OCI-LY7 (cell line): ENCODE data around the gene TP53BP1. TPM values are rescaled to one million over a fixed set of nuclear protein-coding genes. Genes with fewer than 3 reads are reported as not detected.
A peak's percentile ranks its signal among the peaks of the same experiment; 100 is the strongest.

Experiments used
- BruUV-seq: library from RNA; stranded (reverse); fragments of 400-500 nt; replicated peaks from 2 replicates; lab custom pipeline; 2021; lab: Mats Ljungman, UMichigan
- CTCF ChIA-PET: fragments of 300-600 bp; sonication (Branson Sonifier 250); formaldehyde crosslinking; loops from one replicate; lab custom pipeline; 2022; ENCODE audit warnings: antibody characterized with exemption; ENCODE audit not compliant: unreplicated experiment; lab: Charles Lee
- POLR2A ChIA-PET: fragments of 300-600 bp; sonication (Branson Sonifier 250); formaldehyde crosslinking; loops from one replicate; lab custom pipeline; 2022; ENCODE audit warnings: antibody characterized with exemption; lab: Charles Lee
- DNase-seq: peaks from one replicate; pipeline ENCODE4 v3.0.0-alpha.2; 2015; ENCODE audit warnings: low spot score
- H2AFZ ChIP-seq: fragments of 200-600 bp; sonication (generic), shearing (Covaris generic); 2 replicates; pipeline ENCODE4 v1.6.1; 2014; ENCODE audit warnings: mild to moderate bottlenecking, antibody characterized with exemption, low read length, moderate library complexity
- H3K27ac ChIP-seq: fragments of 200-600 bp; sonication (generic); 2 replicates; pipeline ENCODE4 v1.5.1; 2014; ENCODE audit warnings: mixed run types, low read depth, mild to moderate bottlenecking, moderate library complexity, low read length, inconsistent platforms; ENCODE audit not compliant: poor library complexity, severe bottlenecking
- H3K36me3 ChIP-seq: fragments of 200-600 bp; sonication (generic); 2 replicates; pipeline ENCODE4 v1.6.1; 2014; ENCODE audit warnings: mild to moderate bottlenecking, antibody characterized with exemption, low read length, moderate library complexity, mixed read lengths; ENCODE audit not compliant: insufficient read depth
- H3K4me1 ChIP-seq: fragments of 200-600 bp; sonication (generic); 2 replicates; pipeline ENCODE4 v1.5.1; 2014; ENCODE audit warnings: mild to moderate bottlenecking, low read length; ENCODE audit not compliant: insufficient read depth, poor library complexity, severe bottlenecking
- H3K4me2 ChIP-seq: fragments of 200-600 bp; sonication (generic); 2 replicates; pipeline ENCODE4 v1.6.1; 2014; ENCODE audit warnings: mild to moderate bottlenecking, low read length
- H3K4me3 ChIP-seq: fragments of 200-600 bp; sonication (generic); 2 replicates; pipeline ENCODE4 v1.5.1; 2014; ENCODE audit warnings: mild to moderate bottlenecking, low read depth, low read length; ENCODE audit not compliant: poor library complexity, severe bottlenecking
- H3K79me2 ChIP-seq: fragments of 200-600 bp; sonication (generic); 2 replicates; pipeline ENCODE4 v1.6.1; 2016; ENCODE audit warnings: low read depth, mild to moderate bottlenecking, low read length, moderate library complexity, mixed read lengths; ENCODE audit not compliant: insufficient read depth
- H3K9me2 ChIP-seq: fragments of 200-600 bp; sonication (generic); 2 replicates; pipeline ENCODE4 v1.6.1; 2016; ENCODE audit warnings: mild to moderate bottlenecking, low read length, mixed read lengths; ENCODE audit not compliant: insufficient read depth
- H3K9me3 ChIP-seq: fragments of 200-600 bp; sonication (generic); 2 replicates; pipeline ENCODE4 v1.6.1; 2014; ENCODE audit warnings: mild to moderate bottlenecking, mixed run types, low read length, mixed read lengths
- H4K20me1 ChIP-seq: fragments of 200-600 bp; sonication (generic); 2 replicates; pipeline ENCODE4 v1.6.1; 2014; ENCODE audit warnings: mild to moderate bottlenecking, antibody characterized with exemption, low read length, moderate library complexity, mixed read lengths; ENCODE audit not compliant: insufficient read depth
- CTCF ChIP-seq: fragments of 200-600 bp; sonication (generic); conservative IDR thresholded peaks from 2 replicates; pipeline ENCODE4 v1.5.1; 2014; ENCODE audit warnings: mild to moderate bottlenecking, antibody characterized with exemption, low read length, moderate library complexity, mixed read lengths
- EZH2phosphoT487 ChIP-seq: fragments of 200-600 bp; sonication (generic); IDR thresholded peaks from 2 replicates; pipeline ENCODE4 v1.6.1; 2018; ENCODE audit warnings: low read depth, borderline replicate concordance, mild to moderate bottlenecking, mixed run types, antibody characterized with exemption, low read length, moderate library complexity, mixed read lengths
- intact Hi-C: fragments of 100-400 bp; cut with micrococcal nuclease; formaldehyde crosslinking; loops from one replicate; pipeline ENCODE4 v1.10.0; 2022; ENCODE audit not compliant: unreplicated experiment
- total RNA-seq, 2 experiments: library from RNA; depleted of rRNA in 1 of 2; stranded (reverse); fragments of >200 nt in 1 of 2; shearing (Covaris generic) in 1 of 2; gene quantifications; 2 replicates each; pipeline ENCODE4 v1.2.3, GENCODE V29; 2014 to 2022

The TP53BP1 gene
- total RNA-seq, 2 experiments from 2014 or later = 51.8 to 69.3 TPM

- intact Hi-C loops = no loop called here
- Histone ChIP-seq H3K4me2 (no peak overlapping the region), H4K20me1 (no peaks in the 10 kb centered on the region), H3K27ac (no peak overlapping the region), H3K79me2 (no peaks in the 10 kb centered on the region), H2AFZ (no peak overlapping the region), H3K4me1 (no peaks in the 10 kb centered on the region), H3K9me2 (no peaks in the 10 kb centered on the region), H3K36me3 (peaks cover 67% of the 10 kb centered on the region), H3K9me3 (no peaks in the 10 kb centered on the region), H3K4me3 (no peak overlapping the region)
- BruUV-seq = no TSS peak
- no peak for TF ChIP-seq EZH2phosphoT487
- peak; percentile 87 for TF ChIP-seq CTCF
- POLR2A ChIA-PET = no interaction called here
- peak; percentile 45 for DNase-seq
- CTCF ChIA-PET = no interaction called here
These were observed 9.4 kb downstream of the TP53BP1 start for GRCh38 chr15:43483297-43484128.

- H3K4me2 ChIP-seq = no peak overlapping the region
- no peak overlapping the region for H2AFZ ChIP-seq
- H3K79me2 ChIP-seq = no peaks in the 10 kb centered on the region
- H3K4me1 ChIP-seq = no peaks in the 10 kb centered on the region
- intact Hi-C loops = no loop called here
- H3K4me3 ChIP-seq = no peak overlapping the region
- CTCF ChIA-PET = no interaction called here
- no peak for DNase-seq
- TF ChIP-seq EZH2phosphoT487 (no peak), CTCF (no peak)
- H3K9me3 ChIP-seq = no peaks in the 10 kb centered on the region
- no peaks in the 10 kb centered on the region; the same call in 1 of the 2 replicates for H3K9me2 ChIP-seq
- POLR2A ChIA-PET = no interaction called here
- no peaks in the 10 kb centered on the region for H4K20me1 ChIP-seq
- BruUV-seq = no TSS peak
- H3K27ac ChIP-seq = no peak overlapping the region
- H3K36me3 ChIP-seq = peaks cover 89% of the 10 kb centered on the region
These were observed 19.1 kb downstream of the TP53BP1 start for GRCh38 chr15:43473885-43474284.

GRCh38 chr15:43471975-43472374, 21.0 kb downstream of the TP53BP1 start:
- no peaks in the 10 kb centered on the region; the same call in 1 of the 2 replicates for H3K9me2 ChIP-seq
- no peak overlapping the region for H3K27ac ChIP-seq
- BruUV-seq = no TSS peak
- TF ChIP-seq EZH2phosphoT487 = no peak
- TF ChIP-seq CTCF = no peak
- no peak overlapping the region for H3K4me2 ChIP-seq
- no peaks in the 10 kb centered on the region for H3K4me1 ChIP-seq
- H3K9me3 ChIP-seq = no peaks in the 10 kb centered on the region
- POLR2A ChIA-PET = interaction anchor here (0.6 kb wide), 1 partner anchor 152 kb away, joined by 5 read pairs; no protein-coding TSS in a partner anchor
- no peak overlapping the region for H2AFZ ChIP-seq
- intact Hi-C loops = no loop called here
- no peak for DNase-seq
- no peaks in the 10 kb centered on the region for H3K79me2 ChIP-seq
- no peak overlapping the region for H3K4me3 ChIP-seq
- H3K36me3 ChIP-seq = peaks cover 90% of the 10 kb centered on the region
- H4K20me1 ChIP-seq = no peaks in the 10 kb centered on the region
- CTCF ChIA-PET = no interaction called here
